Measurements from ENCODE around the gene TAF1B. TPM values are rescaled to one million over a fixed set of nuclear protein-coding genes. Genes with fewer than 3 reads are reported as not detected.

The TAF1B gene
- total RNA-seq, 1 donor from 2014 or later = 86.3 TPM

- peaks cover 15% of the 10 kb centered on the region for H3K9me3 Mint-ChIP-seq
- H3K4me3 Mint-ChIP-seq = no peak overlapping the region
- Histone ChIP-seq H3K27me3 (no peaks in the 10 kb centered on the region), H3K4me3 (no peak overlapping the region), H2AFZ (replicated peaks) (no peak overlapping the region), H3K4me2 (peak overlapping the region; percentile 28), H3K4me1 (peaks cover 19% of the 10 kb centered on the region), H4K20me1 (ENCODE audit: low read depth) (no peaks in the 10 kb centered on the region), H3K79me2 (ENCODE audit: low read depth) (peaks cover 20% of the 10 kb centered on the region), H3K27ac (peak overlapping the region; percentile 72), H3K9me3 (ENCODE audit: low read depth) (no peaks in the 10 kb centered on the region), H3K9ac (no peak overlapping the region), H3F3A (ENCODE audit: low read depth) (peaks cover 21% of the 10 kb centered on the region), H3K36me3 (peaks cover 13% of the 10 kb centered on the region)
- H3K27me3 Mint-ChIP-seq (ENCODE audit: insufficient read depth, low read depth) = no peaks in the 10 kb centered on the region
- H3K4me1 Mint-ChIP-seq = peaks cover 3% of the 10 kb centered on the region
- peaks cover 51% of the 10 kb centered on the region for H3K36me3 Mint-ChIP-seq
- peak overlapping the region; percentile 43 for H3K27ac Mint-ChIP-seq
- TF ChIP-seq, protein P1, sequence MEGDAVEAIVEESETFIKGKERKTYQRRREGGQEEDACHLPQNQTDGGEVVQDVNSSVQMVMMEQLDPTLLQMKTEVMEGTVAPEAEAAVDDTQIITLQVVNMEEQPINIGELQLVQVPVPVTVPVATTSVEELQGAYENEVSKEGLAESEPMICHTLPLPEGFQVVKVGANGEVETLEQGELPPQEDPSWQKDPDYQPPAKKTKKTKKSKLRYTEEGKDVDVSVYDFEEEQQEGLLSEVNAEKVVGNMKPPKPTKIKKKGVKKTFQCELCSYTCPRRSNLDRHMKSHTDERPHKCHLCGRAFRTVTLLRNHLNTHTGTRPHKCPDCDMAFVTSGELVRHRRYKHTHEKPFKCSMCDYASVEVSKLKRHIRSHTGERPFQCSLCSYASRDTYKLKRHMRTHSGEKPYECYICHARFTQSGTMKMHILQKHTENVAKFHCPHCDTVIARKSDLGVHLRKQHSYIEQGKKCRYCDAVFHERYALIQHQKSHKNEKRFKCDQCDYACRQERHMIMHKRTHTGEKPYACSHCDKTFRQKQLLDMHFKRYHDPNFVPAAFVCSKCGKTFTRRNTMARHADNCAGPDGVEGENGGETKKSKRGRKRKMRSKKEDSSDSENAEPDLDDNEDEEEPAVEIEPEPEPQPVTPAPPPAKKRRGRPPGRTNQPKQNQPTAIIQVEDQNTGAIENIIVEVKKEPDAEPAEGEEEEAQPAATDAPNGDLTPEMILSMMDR (IDR thresholded peaks at IDR 0.05) = no peak
- TF ChIP-seq EZH2 (IDR thresholded peaks at IDR 0.05) (no peak), EZH2phosphoT487 (IDR thresholded peaks at IDR 0.05) (no peak)
- peak; percentile 61 for DNase-seq (ENCODE audit: low spot score)
Measured at GRCh38 chr2:9884436-9884835, 41.2 kb downstream of the TAF1B start.

- TF ChIP-seq EZH2 (IDR thresholded peaks at IDR 0.05) (no peak), EZH2phosphoT487 (IDR thresholded peaks at IDR 0.05) (no peak)
- TF ChIP-seq, protein P1 (IDR thresholded peaks at IDR 0.05) = no peak
- Mint-ChIP-seq H3K4me1 (peaks cover 11% of the 10 kb centered on the region), H3K36me3 (peaks cover 47% of the 10 kb centered on the region), H3K4me3 (no peak overlapping the region), H3K27me3 (ENCODE audit: insufficient read depth, low read depth) (no peaks in the 10 kb centered on the region), H3K9me3 (peaks cover 15% of the 10 kb centered on the region), H3K27ac (no peak overlapping the region)
- Histone ChIP-seq H3K79me2 (ENCODE audit: low read depth) (peaks cover 20% of the 10 kb centered on the region), H3K27ac (no peak overlapping the region), H4K20me1 (ENCODE audit: low read depth) (no peaks in the 10 kb centered on the region), H2AFZ (replicated peaks) (no peak overlapping the region), H3K9ac (no peak overlapping the region), H3K9me3 (ENCODE audit: low read depth) (no peaks in the 10 kb centered on the region), H3K4me1 (peaks cover 26% of the 10 kb centered on the region), H3K4me2 (peak overlapping the region; percentile 28), H3K27me3 (no peaks in the 10 kb centered on the region), H3K4me3 (no peak overlapping the region), H3F3A (ENCODE audit: low read depth) (peaks cover 25% of the 10 kb centered on the region), H3K36me3 (peaks cover 13% of the 10 kb centered on the region)
- no peak for DNase-seq (ENCODE audit: low spot score)
Measured at GRCh38 chr2:9885036-9885684, 41.9 kb downstream of the TAF1B start.

- no peak for DNase-seq (ENCODE audit: low spot score)
- Mint-ChIP-seq H3K4me3 (no peak overlapping the region), H3K36me3 (peaks cover 46% of the 10 kb centered on the region), H3K4me1 (peaks cover 14% of the 10 kb centered on the region), H3K27me3 (ENCODE audit: insufficient read depth, low read depth) (no peaks in the 10 kb centered on the region), H3K27ac (no peak overlapping the region), H3K9me3 (peaks cover 15% of the 10 kb centered on the region)
- no peaks in the 10 kb centered on the region for H4K20me1 ChIP-seq (ENCODE audit: low read depth)
- H3K4me3 ChIP-seq = no peak overlapping the region
- no peak overlapping the region for H3K27ac ChIP-seq
- no peaks in the 10 kb centered on the region for H3K9me3 ChIP-seq (ENCODE audit: low read depth)
- no peak for TF ChIP-seq EZH2 (IDR thresholded peaks at IDR 0.05)
- TF ChIP-seq, protein P1 (IDR thresholded peaks at IDR 0.05) = no peak
- TF ChIP-seq EZH2phosphoT487 (IDR thresholded peaks at IDR 0.05) = no peak
- H3K4me2 ChIP-seq = no peak overlapping the region
- no peaks in the 10 kb centered on the region for H3K27me3 ChIP-seq
- H3K79me2 ChIP-seq (ENCODE audit: low read depth) = peaks cover 20% of the 10 kb centered on the region
- H3F3A ChIP-seq (ENCODE audit: low read depth) = peaks cover 25% of the 10 kb centered on the region
- H3K9ac ChIP-seq = no peak overlapping the region
- peaks cover 13% of the 10 kb centered on the region for H3K36me3 ChIP-seq
- peaks cover 30% of the 10 kb centered on the region for H3K4me1 ChIP-seq
- no peak overlapping the region for H2AFZ ChIP-seq (replicated peaks)
Measured at GRCh38 chr2:9887513-9887912, 44.2 kb downstream of the TAF1B start.

All from neural progenitor cell (in vitro differentiated cells).